HepG2 (cell line): ENCODE data around the gene TMEM63C. TPM values are rescaled to one million over a fixed set of nuclear protein-coding genes. Genes with fewer than 3 reads are reported as not detected.

ENCODE experiments used
- HOXD1 ChIP-seq: sonication (generic); formaldehyde crosslinking; IDR thresholded peaks from 2 replicates; pipeline ENCODE4 v1.5.0; 2020; ENCODE audit warnings: missing genetic modification reagents
- IRF1 ChIP-seq: sonication (generic); formaldehyde crosslinking; IDR thresholded peaks from 2 replicates; pipeline ENCODE4 v1.4.0; 2020; ENCODE audit warnings: low read depth, mild to moderate bottlenecking, missing genetic modification reagents
- KIAA2018 ChIP-seq: sonication (generic); formaldehyde crosslinking; IDR thresholded peaks from 2 replicates; pipeline ENCODE4 v1.5.0; 2020; ENCODE audit warnings: mild to moderate bottlenecking, missing genetic modification reagents, borderline replicate concordance
- MATR3 ChIP-seq: sonication (generic); formaldehyde crosslinking; IDR thresholded peaks from 2 replicates; pipeline ENCODE4 v1.4.0; 2020; ENCODE audit warnings: missing genetic modification reagents
- MLLT10 ChIP-seq: sonication (generic); formaldehyde crosslinking; IDR thresholded peaks from 2 replicates; pipeline ENCODE4 v1.4.0; 2020; ENCODE audit warnings: missing genetic modification reagents
- MLX ChIP-seq: IDR thresholded peaks from 2 replicates; pipeline ENCODE4 v1.6.1; 2016
- NR0B2 ChIP-seq: sonication (generic); formaldehyde crosslinking; IDR thresholded peaks from 2 replicates; pipeline ENCODE4 v1.4.0; 2020; ENCODE audit warnings: mild to moderate bottlenecking, missing genetic modification reagents
- SIN3A ChIP-seq: IDR thresholded peaks from 2 replicates; pipeline ENCODE4 v1.6.1; 2011; ENCODE audit warnings: low read depth, mild to moderate bottlenecking, control low read depth, low read length, borderline replicate concordance
- STAT5B ChIP-seq: sonication (generic); formaldehyde crosslinking; IDR thresholded peaks from 2 replicates; pipeline ENCODE4 v1.4.0; 2020; ENCODE audit warnings: missing genetic modification reagents
- SYNCRIP ChIP-seq: fragments of 200-400 bp; formaldehyde crosslinking; IDR thresholded peaks from 2 replicates; pipeline ENCODE4 v1.6.1; 2018; ENCODE audit warnings: mild to moderate bottlenecking, low read depth, low read length; ENCODE audit not compliant: insufficient read depth
- ZBTB38 ChIP-seq: sonication (generic); formaldehyde crosslinking; IDR thresholded peaks from 2 replicates; pipeline ENCODE4 v1.5.1; 2020; ENCODE audit warnings: mild to moderate bottlenecking, missing genetic modification reagents
- ZNF180 ChIP-seq: sonication (generic); formaldehyde crosslinking; IDR thresholded peaks from 2 replicates; pipeline ENCODE4 v1.4.0; 2020; ENCODE audit warnings: low read depth, missing genetic modification reagents, borderline replicate concordance
- ZNF234 ChIP-seq: sonication (generic); formaldehyde crosslinking; conservative IDR thresholded peaks from 2 replicates; pipeline ENCODE4 v1.5.1; 2020; ENCODE audit warnings: mild to moderate bottlenecking, missing genetic modification reagents
- ZNF569 ChIP-seq: sonication (generic); formaldehyde crosslinking; IDR thresholded peaks from 2 replicates; pipeline ENCODE4 v1.5.0; 2020; ENCODE audit warnings: mild to moderate bottlenecking, missing genetic modification reagents, moderate library complexity, borderline replicate concordance
- polyA plus RNA-seq, 8 experiments: library from polyadenylated mRNA; depleted of rRNA in 3 of 8; stranded (reverse) in 7 of 8; unstranded in 1 of 8; fragments of >200 nt; fragmentation: Illumina TruSeq in 4 of 8; extraction: Trizol in 4 of 8; gene quantifications; 2 replicates each; pipeline versions ENCODE4 v1.2.1 to v1.2.3, GENCODE V29; 2011 to 2016; ENCODE audit warnings: low read depth in 4 of 8, missing spikeins in 1 of 8, mixed read lengths in 1 of 8; ENCODE audit not compliant: insufficient read depth in 1 of 8
- total RNA-seq, 5 experiments: library from RNA; depleted of rRNA; stranded (reverse); fragments of >200 nt; fragmentation: Illumina TruSeq; extraction: Trizol; gene quantifications; 2 replicates each; pipeline ENCODE4 v1.2.3, GENCODE V29; 2016; ENCODE audit warnings: low read depth in 1 of 5
- TF ChIP-seq, protein P1 (sequence below): sonication (generic); formaldehyde crosslinking; IDR thresholded peaks from 2 replicates; pipeline ENCODE4 v1.5.1; 2020; ENCODE audit warnings: missing genetic modification reagents, mild to moderate bottlenecking, borderline replicate concordance

Gene TMEM63C
- total and polyA plus RNA-seq, 2 of the 13 experiments (the other 11 are each of a cell fraction or from before 2014, with no cell fraction given): 0.17 to 0.27 TPM

- TF ChIP-seq, protein P1, sequence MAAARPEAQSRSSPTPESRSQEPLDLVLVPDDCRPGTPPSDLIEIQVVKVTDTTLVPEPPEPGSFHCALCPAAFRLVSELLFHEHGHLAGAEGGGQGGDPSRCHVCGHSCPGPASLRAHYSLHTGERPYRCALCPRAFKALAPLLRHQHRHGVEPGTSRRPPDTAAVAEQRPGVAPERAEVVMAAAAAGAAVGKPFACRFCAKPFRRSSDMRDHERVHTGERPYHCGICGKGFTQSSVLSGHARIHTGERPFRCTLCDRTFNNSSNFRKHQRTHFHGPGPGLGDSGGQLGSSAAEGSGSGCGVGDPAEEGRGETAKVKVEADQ (CRISPR knock-in tag): no peak
- TF ChIP-seq ZNF180 (CRISPR knock-in tag) (no peak), SYNCRIP (no peak), SIN3A (peak; percentile 35; the same call in 1 of the 2 replicates), ZBTB38 (CRISPR knock-in tag) (peak; percentile 75; the same call in 1 of the 2 replicates), IRF1 (CRISPR knock-in tag) (no peak), MLX (CRISPR knock-in tag) (0 out of 2 replicates have a peak, but pooled peaks have one; percentile 45), MLLT10 (CRISPR knock-in tag) (no peak), NR0B2 (peak; percentile 84), ZNF569 (CRISPR knock-in tag) (no peak), MATR3 (no peak), STAT5B (peak; percentile 95), KIAA2018 (CRISPR knock-in tag) (no peak), HOXD1 (CRISPR knock-in tag) (peak; percentile 71; the same call in 1 of the 2 replicates), ZNF234 (CRISPR knock-in tag) (no peak)
Measured at GRCh38 chr14:77208291-77208978, 26.8 kb downstream of the TMEM63C start (continued).
